AG04450 (cell line): Measurements from ENCODE around the gene TFDP1. TPM values are rescaled to one million over a fixed set of nuclear protein-coding genes. Genes with fewer than 3 reads are reported as not detected.

Experiments
- CTCF ChIA-PET: fragments of 300-600, 350-600 bp; formaldehyde crosslinking; extraction: SDS; loops from one replicate; lab custom pipeline; 2022; ENCODE audit warnings: antibody characterized with exemption, inconsistent platforms; lab: Charles Lee
- POLR2A ChIA-PET: fragments of 350-600 bp; formaldehyde crosslinking; extraction: SDS; loops from one replicate; lab custom pipeline; 2021; ENCODE audit warnings: antibody characterized with exemption, inconsistent platforms; lab: Yijun Ruan, JAX
- DNase-seq: peaks from one replicate; pipeline ENCODE4 v3.0.0-alpha.2; 2011; ENCODE audit warnings: low read depth, low spot score
- H3K27ac ChIP-seq: one replicate; pipeline ENCODE4 v1.5.1; 2012; ENCODE audit warnings: low read depth, low read length, control low read depth
- H3K27me3 ChIP-seq: one replicate; pipeline ENCODE4 v1.6.0; 2012; ENCODE audit warnings: low read length; ENCODE audit not compliant: control insufficient read depth, insufficient read depth
- H3K4me3 ChIP-seq: 2 replicates; pipeline ENCODE4 v1.5.1; 2011; ENCODE audit warnings: mild to moderate bottlenecking, low read depth, low read length, control low read depth
- H3K9me3 ChIP-seq: 2 replicates; pipeline ENCODE4 v1.5.1; 2012; ENCODE audit warnings: low read length; ENCODE audit not compliant: control insufficient read depth, insufficient read depth
- polyA plus RNA-seq: library from polyadenylated mRNA; depleted of rRNA; stranded (reverse); fragments of >200 nt; gene quantifications from 2 replicates; pipeline ENCODE4 v1.2.3, GENCODE V29; 2011
- TF ChIP-seq, protein P1 (sequence below): IDR thresholded peaks from 2 replicates; pipeline ENCODE4 v1.5.1; 2011; ENCODE audit warnings: low read depth, low read length, control low read depth, inconsistent platforms

TFDP1 gene
- polyA plus RNA-seq, 1 experiment: 79.7 TPM

DNA sequence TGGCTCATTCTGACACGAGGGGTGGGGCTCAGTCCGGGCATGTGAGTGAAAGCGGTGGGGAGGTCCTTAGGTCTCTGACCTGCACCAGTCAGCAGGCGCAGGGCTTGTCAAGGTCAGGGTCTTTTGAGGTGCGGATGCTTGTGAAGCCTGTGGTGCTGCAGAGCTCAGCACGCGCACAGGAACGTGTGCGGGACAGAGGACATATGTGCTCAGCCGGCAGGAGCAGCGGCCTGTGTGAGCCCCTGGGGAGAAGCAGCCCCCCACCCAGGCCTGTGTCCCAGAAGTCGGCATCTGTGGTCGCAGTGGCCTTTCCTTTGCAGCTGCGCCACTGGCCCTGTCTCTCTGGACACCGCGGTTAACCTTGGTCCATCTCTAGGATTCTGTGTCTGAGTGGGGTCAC, 42.6 kb downstream of the TFDP1 start:
- Histone ChIP-seq H3K27ac (no peak overlapping the region), H3K9me3 (peaks cover 3% of the 10 kb centered on the region; the same call in 1 of the 2 replicates), H3K4me3 (no peak overlapping the region), H3K27me3 (no peaks in the 10 kb centered on the region)
- TF ChIP-seq, protein P1, sequence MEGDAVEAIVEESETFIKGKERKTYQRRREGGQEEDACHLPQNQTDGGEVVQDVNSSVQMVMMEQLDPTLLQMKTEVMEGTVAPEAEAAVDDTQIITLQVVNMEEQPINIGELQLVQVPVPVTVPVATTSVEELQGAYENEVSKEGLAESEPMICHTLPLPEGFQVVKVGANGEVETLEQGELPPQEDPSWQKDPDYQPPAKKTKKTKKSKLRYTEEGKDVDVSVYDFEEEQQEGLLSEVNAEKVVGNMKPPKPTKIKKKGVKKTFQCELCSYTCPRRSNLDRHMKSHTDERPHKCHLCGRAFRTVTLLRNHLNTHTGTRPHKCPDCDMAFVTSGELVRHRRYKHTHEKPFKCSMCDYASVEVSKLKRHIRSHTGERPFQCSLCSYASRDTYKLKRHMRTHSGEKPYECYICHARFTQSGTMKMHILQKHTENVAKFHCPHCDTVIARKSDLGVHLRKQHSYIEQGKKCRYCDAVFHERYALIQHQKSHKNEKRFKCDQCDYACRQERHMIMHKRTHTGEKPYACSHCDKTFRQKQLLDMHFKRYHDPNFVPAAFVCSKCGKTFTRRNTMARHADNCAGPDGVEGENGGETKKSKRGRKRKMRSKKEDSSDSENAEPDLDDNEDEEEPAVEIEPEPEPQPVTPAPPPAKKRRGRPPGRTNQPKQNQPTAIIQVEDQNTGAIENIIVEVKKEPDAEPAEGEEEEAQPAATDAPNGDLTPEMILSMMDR: no peak
- POLR2A ChIA-PET: no interaction called here
- CTCF ChIA-PET: no interaction called here
- no peak for DNase-seq

DNA sequence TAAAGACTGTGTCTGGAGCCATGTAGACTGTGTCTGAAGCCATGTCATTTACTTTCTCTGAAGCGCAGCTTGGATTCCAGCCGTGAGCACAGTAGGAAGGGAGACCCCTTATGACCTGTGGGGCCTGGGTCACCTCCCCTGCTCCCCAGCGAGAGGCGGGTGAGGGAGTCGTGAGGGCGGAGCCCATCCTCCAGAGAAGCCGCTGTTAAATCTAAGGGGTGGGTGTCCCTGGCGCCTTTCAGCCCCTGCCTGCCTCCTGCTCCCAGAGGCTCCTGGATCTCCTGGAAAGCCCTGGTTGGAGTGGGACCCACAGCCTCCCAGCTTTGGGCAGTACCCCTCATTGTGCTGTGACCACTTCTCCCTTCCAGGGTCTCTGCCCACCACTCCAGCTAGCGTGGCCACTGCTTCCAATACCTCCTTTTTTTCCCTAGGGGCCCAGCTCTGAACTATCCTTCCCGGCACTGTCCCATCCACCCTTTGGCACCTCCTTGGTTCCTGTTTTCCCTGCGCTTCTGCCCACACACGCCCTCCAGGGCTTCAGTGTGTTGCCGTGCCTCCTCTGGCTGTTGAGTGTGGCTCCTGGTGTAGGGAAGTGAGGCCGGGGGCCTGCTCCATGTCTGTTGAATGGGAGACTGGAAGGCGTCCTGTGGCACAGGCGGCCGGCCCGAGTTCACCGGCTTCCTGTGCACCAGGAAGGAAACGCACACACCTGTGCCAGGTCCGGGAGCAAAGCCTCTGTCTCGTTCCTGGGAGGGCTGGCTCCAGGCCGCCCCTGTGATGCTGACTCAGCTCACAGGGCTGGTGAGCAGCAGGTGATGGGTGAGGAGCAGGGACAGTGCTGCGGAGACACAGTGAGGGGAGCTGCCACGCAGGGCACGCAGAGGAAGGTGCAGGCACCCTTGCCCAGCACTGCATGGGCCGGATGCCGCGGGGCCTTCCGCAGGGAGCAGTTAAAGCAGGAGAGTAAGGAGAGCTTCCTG, 44.0 kb downstream of the TFDP1 start:
- TF ChIP-seq, protein P1: no peak
- CTCF ChIA-PET: no interaction called here
- H3K9me3 ChIP-seq: no peaks in the 10 kb centered on the region; the same call in 1 of the 2 replicates
- no peaks in the 10 kb centered on the region for H3K27me3 ChIP-seq
- POLR2A ChIA-PET: no interaction called here
- no peak overlapping the region for H3K4me3 ChIP-seq
- H3K27ac ChIP-seq: no peak overlapping the region
- no peak for DNase-seq

DNA sequence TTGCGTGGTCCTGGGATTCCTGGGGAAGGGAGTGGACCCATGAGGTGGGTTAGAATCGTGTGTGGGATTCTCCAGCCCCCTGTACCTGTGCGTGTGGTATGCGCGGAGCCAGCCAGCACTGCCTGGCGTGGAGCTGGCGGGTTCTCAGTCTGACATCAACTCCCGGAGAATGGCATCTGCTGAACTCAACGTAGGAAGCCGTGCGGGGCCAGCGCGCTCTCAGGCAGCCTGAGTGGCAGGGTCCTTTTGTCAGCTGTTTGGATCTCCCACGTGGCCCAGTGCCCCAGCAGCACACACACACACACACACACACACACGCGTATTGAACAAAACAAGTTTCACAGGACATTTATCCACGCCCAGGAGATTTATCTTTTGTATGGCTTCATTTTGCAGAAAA, 45.3 kb downstream of the TFDP1 start:
- Histone ChIP-seq H3K4me3 (no peak overlapping the region), H3K27ac (no peak overlapping the region), H3K9me3 (no peaks in the 10 kb centered on the region), H3K27me3 (no peaks in the 10 kb centered on the region)
- CTCF ChIA-PET: no interaction called here
- TF ChIP-seq, protein P1: no peak
- no peak for DNase-seq
- POLR2A ChIA-PET: no interaction called here

DNA sequence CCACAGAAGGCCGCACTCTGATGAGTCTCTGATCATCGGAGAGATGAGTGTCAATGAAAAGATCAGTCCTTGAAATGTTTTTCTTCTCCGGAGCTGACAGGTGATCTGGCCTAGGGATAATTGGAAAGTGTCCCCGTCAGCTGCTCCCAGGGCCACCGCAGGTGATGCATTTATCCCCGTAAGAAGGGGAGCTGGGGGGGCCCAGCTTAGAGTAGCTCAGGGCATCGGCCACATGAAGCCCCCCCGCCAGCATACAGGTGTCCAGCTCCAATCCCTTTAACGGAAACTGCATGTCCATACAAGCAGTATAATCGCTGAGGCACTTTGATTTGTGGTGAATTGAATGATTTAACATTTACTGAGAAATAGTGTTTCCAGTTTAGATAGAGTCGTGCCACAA, 45.7 kb downstream of the TFDP1 start:
- H3K27me3 ChIP-seq: no peaks in the 10 kb centered on the region
- H3K27ac ChIP-seq: no peak overlapping the region
- ChIA-PET CTCF (no interaction called here), POLR2A (no interaction called here)
- H3K4me3 ChIP-seq: no peak overlapping the region
- TF ChIP-seq, protein P1: no peak
- H3K9me3 ChIP-seq: no peaks in the 10 kb centered on the region
- no peak for DNase-seq

DNA sequence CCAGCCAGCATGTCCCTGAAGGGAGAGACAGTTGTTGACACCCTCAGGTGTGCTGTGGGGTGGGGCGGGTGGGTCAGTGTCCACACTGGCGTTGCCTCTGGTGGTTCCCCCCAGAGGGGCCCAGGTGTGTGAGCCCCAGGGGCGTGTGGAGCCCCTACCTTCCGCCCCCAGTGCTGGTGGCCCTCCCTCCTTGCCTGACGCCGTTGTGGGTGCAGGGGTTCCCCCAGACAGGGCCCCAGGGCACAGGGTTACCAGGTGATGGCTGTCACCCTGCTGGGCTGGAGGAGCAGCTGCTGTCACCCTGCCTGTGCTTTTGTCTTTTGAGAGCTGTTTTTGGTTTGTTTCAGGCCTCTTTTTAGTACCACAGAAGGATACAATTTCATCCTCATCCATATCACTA, 46.3 kb downstream of the TFDP1 start:
- TF ChIP-seq, protein P1: no peak
- CTCF ChIA-PET: no interaction called here

More for the DNA sequence above, 46.3 kb downstream of the TFDP1 start:
- Histone ChIP-seq H3K4me3 (no peak overlapping the region), H3K27me3 (no peaks in the 10 kb centered on the region), H3K9me3 (no peaks in the 10 kb centered on the region; the same call in 1 of the 2 replicates), H3K27ac (no peak overlapping the region)
- DNase-seq: no peak
- POLR2A ChIA-PET: no interaction called here
